GM18909 (cell line): ENCODE measurements around the gene GTPBP6.
"Not testable (repeated sequence)": the region's sequence is repeated elsewhere in the genome, so short reads cannot be mapped to it uniquely, and the experiment has no call there.

Experiments
- ATAC-seq: cut with Tn5 transposase; IDR thresholded peaks from one replicate; pipeline ENCODE4 v1.9.1; 2021; ENCODE audit warnings: mild to moderate bottlenecking; ENCODE audit not compliant: unreplicated experiment, poor library complexity

GTPBP6 gene

GRCh38 chrX:276581-277201 is 41.9 kb downstream of the GTPBP6 start:
- ATAC-seq = peak; percentile 51

GRCh38 chrX:275967-276580 is 42.5 kb downstream of the GTPBP6 start:
- ATAC-seq = peak; percentile 89

- ATAC-seq = no peak
These were observed 43.1 kb downstream of the GTPBP6 start for GRCh38 chrX:275476-275966.

GRCh38 chrX:274904-275475 is 43.6 kb downstream of the GTPBP6 start:
- no peak for ATAC-seq

- no peak for ATAC-seq
These were observed 47.7 kb downstream of the GTPBP6 start for GRCh38 chrX:270848-271367.

GRCh38 chrX:267771-268261 is 50.8 kb downstream of the GTPBP6 start:
- no peak for ATAC-seq

- no peak for ATAC-seq
These were observed 53.1 kb downstream of the GTPBP6 start for GRCh38 chrX:265502-265901.

- no peak for ATAC-seq
These were observed 53.8 kb downstream of the GTPBP6 start for GRCh38 chrX:264634-265455.

GRCh38 chrX:264006-264405 is 54.6 kb downstream of the GTPBP6 start:
- not testable (repeated sequence) for ATAC-seq

GRCh38 chrX:262381-262909 is 56.2 kb downstream of the GTPBP6 start:
- peak; percentile 91 for ATAC-seq

GRCh38 chrX:261919-262352 is 56.7 kb downstream of the GTPBP6 start:
- peak; percentile 3 for ATAC-seq

- no peak for ATAC-seq
These were observed 57.3 kb downstream of the GTPBP6 start for GRCh38 chrX:261167-261918.

- ATAC-seq = no peak
These were observed 58.8 kb downstream of the GTPBP6 start for GRCh38 chrX:259692-260355.

- no peak for ATAC-seq
These were observed 60.1 kb downstream of the GTPBP6 start for GRCh38 chrX:258291-259040.

GRCh38 chrX:257681-258289 is 60.8 kb downstream of the GTPBP6 start:
- no peak for ATAC-seq

- not testable (repeated sequence) for ATAC-seq
These were observed 61.5 kb downstream of the GTPBP6 start for GRCh38 chrX:257054-257453.

- ATAC-seq = no peak
These were observed 62.7 kb downstream of the GTPBP6 start for GRCh38 chrX:255923-256331.
